DOHH2 (cell line): ENCODE results near the gene WFDC1.

ENCODE experiments used
- H3F3A ChIP-seq: fragments of 200-600 bp; sonication (generic), shearing (Covaris generic); 2 replicates; pipeline ENCODE4 v1.6.0; 2016; ENCODE audit warnings: antibody characterized with exemption, mild to moderate bottlenecking; ENCODE audit not compliant: control insufficient read depth, insufficient read depth
- H3K27ac ChIP-seq: fragments of 200-600 bp; sonication (generic); 2 replicates; pipeline ENCODE4 v1.5.1; 2014; ENCODE audit warnings: low read depth, mild to moderate bottlenecking, low read length, moderate library complexity
- H3K27me3 ChIP-seq: fragments of 200-600 bp; sonication (generic); 2 replicates; pipeline ENCODE4 v1.6.1; 2014; ENCODE audit warnings: mild to moderate bottlenecking, low read length, mixed read lengths; ENCODE audit not compliant: control insufficient read depth
- H3K36me3 ChIP-seq: fragments of 200-600 bp; sonication (generic); 2 replicates; pipeline ENCODE4 v1.6.1; 2014; ENCODE audit warnings: mild to moderate bottlenecking, low read length, moderate library complexity, mixed read lengths; ENCODE audit not compliant: control insufficient read depth
- H3K4me1 ChIP-seq: fragments of 200-600 bp; sonication (generic); 2 replicates; pipeline ENCODE4 v1.6.1; 2014; ENCODE audit warnings: mild to moderate bottlenecking, low read length, mixed read lengths; ENCODE audit not compliant: control insufficient read depth
- H3K4me2 ChIP-seq: fragments of 200-600 bp; sonication (generic); 2 replicates; pipeline ENCODE4 v1.6.0; 2014; ENCODE audit warnings: mild to moderate bottlenecking, low read length, moderate library complexity
- H3K4me3 ChIP-seq: fragments of 200-600 bp; sonication (generic); 2 replicates; pipeline ENCODE4 v1.5.1; 2014; ENCODE audit warnings: mild to moderate bottlenecking, low read length, mixed read lengths
- H3K79me2 ChIP-seq: fragments of 200-600 bp; sonication (generic); 2 replicates; pipeline ENCODE4 v1.6.1; 2014; ENCODE audit warnings: mild to moderate bottlenecking, low read length, mixed read lengths; ENCODE audit not compliant: control insufficient read depth
- H3K9me2 ChIP-seq: fragments of 200-600 bp; sonication (generic); replicated peaks from 2 replicates; pipeline ENCODE4 v1.6.1; 2014; ENCODE audit warnings: mild to moderate bottlenecking, low read length, mixed read lengths; ENCODE audit not compliant: control insufficient read depth
- H3K9me3 ChIP-seq: fragments of 200-600 bp; sonication (generic); 2 replicates; pipeline ENCODE4 v1.6.1; 2014; ENCODE audit warnings: antibody characterized with exemption, low read length, mixed read lengths; ENCODE audit not compliant: control insufficient read depth, insufficient read depth
- H4K20me1 ChIP-seq: fragments of 200-600 bp; sonication (generic); 2 replicates; pipeline ENCODE4 v1.6.0; 2014; ENCODE audit warnings: low read depth, mild to moderate bottlenecking, antibody characterized with exemption, low read length, moderate library complexity; ENCODE audit not compliant: control insufficient read depth, insufficient read depth
- EZH2phosphoT487 ChIP-seq: fragments of 200-600 bp; sonication (generic); IDR thresholded peaks from 2 replicates; pipeline ENCODE4 v1.6.1; 2017; ENCODE audit warnings: borderline replicate concordance, mild to moderate bottlenecking, antibody characterized with exemption, low read length, moderate library complexity, mixed read lengths
- TF ChIP-seq, protein P1 (sequence below): fragments of 200-600 bp; sonication (generic); IDR thresholded peaks from one replicate; pipeline ENCODE4 v1.5.1; 2014; ENCODE audit warnings: antibody characterized with exemption, mild to moderate bottlenecking, low read depth, low read length; ENCODE audit not compliant: poor library complexity, severe bottlenecking

The WFDC1 gene

DNA sequence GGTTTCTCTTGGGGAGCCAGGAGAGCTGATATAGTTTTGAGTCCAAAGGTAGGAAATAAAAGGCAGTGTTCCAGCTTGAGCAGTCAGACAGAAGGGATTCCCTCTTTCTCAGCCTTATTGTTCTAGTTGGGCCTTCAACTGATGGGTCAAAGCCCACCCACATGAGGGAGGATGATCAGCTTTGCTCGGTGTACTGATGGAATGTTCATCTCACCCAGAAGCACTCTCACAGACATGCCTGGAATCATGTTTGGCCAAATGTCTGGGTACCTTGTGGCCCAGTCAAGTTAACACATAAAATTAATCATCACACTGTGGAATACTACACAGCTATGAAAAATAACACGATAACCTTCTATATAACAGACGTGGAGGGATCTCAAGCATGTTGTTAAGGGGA lies 31.7 kb upstream of the WFDC1 start:
- TF ChIP-seq EZH2phosphoT487, result no peak
- TF ChIP-seq, protein P1, sequence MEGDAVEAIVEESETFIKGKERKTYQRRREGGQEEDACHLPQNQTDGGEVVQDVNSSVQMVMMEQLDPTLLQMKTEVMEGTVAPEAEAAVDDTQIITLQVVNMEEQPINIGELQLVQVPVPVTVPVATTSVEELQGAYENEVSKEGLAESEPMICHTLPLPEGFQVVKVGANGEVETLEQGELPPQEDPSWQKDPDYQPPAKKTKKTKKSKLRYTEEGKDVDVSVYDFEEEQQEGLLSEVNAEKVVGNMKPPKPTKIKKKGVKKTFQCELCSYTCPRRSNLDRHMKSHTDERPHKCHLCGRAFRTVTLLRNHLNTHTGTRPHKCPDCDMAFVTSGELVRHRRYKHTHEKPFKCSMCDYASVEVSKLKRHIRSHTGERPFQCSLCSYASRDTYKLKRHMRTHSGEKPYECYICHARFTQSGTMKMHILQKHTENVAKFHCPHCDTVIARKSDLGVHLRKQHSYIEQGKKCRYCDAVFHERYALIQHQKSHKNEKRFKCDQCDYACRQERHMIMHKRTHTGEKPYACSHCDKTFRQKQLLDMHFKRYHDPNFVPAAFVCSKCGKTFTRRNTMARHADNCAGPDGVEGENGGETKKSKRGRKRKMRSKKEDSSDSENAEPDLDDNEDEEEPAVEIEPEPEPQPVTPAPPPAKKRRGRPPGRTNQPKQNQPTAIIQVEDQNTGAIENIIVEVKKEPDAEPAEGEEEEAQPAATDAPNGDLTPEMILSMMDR, result no peak
- no peaks in the 10 kb centered on the region for H4K20me1 ChIP-seq
- H3F3A ChIP-seq, result no peaks in the 10 kb centered on the region
- H3K4me2 ChIP-seq, result no peak overlapping the region
- H3K27me3 ChIP-seq, result no peaks in the 10 kb centered on the region
- no peak overlapping the region for H3K27ac ChIP-seq
- no peaks in the 10 kb centered on the region for H3K9me2 ChIP-seq
- no peak overlapping the region for H3K4me3 ChIP-seq
- no peaks in the 10 kb centered on the region for H3K4me1 ChIP-seq
- no peaks in the 10 kb centered on the region for H3K79me2 ChIP-seq
- H3K9me3 ChIP-seq, result no peaks in the 10 kb centered on the region
- no peaks in the 10 kb centered on the region for H3K36me3 ChIP-seq

DNA sequence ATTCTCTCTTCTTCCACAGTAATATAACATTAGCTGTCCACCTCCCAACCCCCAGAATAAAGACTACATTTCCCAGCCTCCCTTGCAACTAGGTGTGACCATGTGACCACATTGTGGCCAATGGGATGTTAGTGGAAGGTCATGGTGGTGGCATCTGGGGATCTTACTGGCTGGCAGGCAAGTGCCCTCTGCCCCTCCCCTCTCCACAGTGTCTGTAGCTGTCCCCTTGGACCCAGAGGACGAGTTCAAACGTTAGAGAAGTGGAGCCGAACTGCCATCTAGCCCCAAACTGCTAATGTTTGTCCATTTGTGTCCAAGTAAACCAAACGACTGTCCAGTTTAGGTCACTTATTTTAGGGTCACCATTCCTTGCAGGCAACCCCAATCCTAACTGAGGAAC lies 28.2 kb upstream of the WFDC1 start:
- Histone ChIP-seq H3K27ac (no peak overlapping the region), H3K4me3 (no peak overlapping the region), H4K20me1 (no peaks in the 10 kb centered on the region), H3F3A (no peaks in the 10 kb centered on the region), H3K9me2 (no peaks in the 10 kb centered on the region), H3K9me3 (no peaks in the 10 kb centered on the region), H3K79me2 (no peaks in the 10 kb centered on the region), H3K4me2 (no peak overlapping the region), H3K4me1 (no peaks in the 10 kb centered on the region), H3K36me3 (no peaks in the 10 kb centered on the region), H3K27me3 (no peaks in the 10 kb centered on the region)
- TF ChIP-seq, protein P1, result no peak
- no peak for TF ChIP-seq EZH2phosphoT487

DNA sequence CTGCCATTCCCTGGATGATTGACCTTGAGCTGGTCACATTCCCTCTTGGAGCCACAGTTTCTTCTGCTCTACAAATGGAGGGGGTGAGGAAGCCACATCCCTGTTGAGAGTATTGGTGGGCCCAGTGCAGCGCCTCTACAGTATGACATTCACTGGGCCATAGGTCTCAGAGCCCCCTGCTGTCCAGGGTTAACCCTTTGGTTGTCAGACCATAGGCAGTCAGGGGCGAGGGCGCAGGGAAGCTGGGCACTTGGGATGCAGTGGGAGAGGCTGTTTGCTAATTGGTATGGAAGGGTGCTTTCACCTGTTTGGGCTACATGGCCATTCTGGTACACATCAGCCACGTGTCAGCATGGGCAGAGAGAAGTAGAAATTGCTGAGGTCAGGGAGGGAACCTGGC lies 27.3 kb upstream of the WFDC1 start:
- Histone ChIP-seq H3K9me3 (no peaks in the 10 kb centered on the region), H3K4me3 (no peak overlapping the region), H3K36me3 (no peaks in the 10 kb centered on the region), H3K27me3 (no peaks in the 10 kb centered on the region), H3K9me2 (no peaks in the 10 kb centered on the region), H3F3A (no peaks in the 10 kb centered on the region), H4K20me1 (no peaks in the 10 kb centered on the region), H3K4me1 (no peaks in the 10 kb centered on the region), H3K4me2 (no peak overlapping the region), H3K79me2 (no peaks in the 10 kb centered on the region), H3K27ac (no peak overlapping the region)
- TF ChIP-seq, protein P1, result no peak
- no peak for TF ChIP-seq EZH2phosphoT487
